ENCODE data around the gene MAPK14. TPM values are rescaled to one million over a fixed set of nuclear protein-coding genes. Genes with fewer than 3 reads are reported as not detected.

The MAPK14 gene
- total RNA-seq, 1 donor from 2014 or later: 67.9 TPM

DNA sequence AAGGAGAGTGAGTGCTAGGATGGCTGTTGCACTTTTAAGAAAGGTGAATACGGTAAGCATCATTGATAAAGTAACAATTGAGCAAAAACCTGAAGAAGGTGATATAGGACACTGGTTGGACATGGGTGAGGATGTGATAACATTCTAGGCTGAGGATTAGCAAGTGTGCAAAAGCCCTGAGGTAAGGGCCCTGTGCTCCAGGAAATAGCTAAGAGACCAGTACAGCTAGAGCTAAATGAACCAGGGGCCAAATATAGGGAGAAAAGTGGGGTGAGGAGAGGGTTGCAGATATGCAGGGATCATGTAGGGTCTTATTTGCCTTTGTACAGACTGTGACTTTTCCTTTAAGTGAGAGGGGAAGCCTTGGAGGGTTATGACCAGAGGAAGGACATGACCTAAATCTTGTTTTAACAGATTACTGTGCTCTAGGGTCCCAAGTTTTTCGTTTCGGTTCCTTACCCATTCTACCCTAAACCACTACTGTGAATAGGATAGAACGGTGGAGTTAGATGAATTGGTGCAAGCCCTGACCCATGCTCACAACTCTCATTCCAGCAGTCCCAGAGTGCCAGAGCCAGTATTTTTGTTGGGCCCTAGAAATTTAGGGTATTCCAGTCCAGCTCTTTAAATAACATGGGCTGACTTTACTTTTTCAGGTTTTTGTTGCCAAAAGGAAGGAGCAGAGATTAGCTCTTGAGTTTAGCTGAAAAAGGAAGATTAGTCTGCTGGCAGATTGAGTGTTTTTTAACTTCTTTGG is 10.7 kb downstream of the MAPK14 start:
- no peak for DNase-seq

DNA sequence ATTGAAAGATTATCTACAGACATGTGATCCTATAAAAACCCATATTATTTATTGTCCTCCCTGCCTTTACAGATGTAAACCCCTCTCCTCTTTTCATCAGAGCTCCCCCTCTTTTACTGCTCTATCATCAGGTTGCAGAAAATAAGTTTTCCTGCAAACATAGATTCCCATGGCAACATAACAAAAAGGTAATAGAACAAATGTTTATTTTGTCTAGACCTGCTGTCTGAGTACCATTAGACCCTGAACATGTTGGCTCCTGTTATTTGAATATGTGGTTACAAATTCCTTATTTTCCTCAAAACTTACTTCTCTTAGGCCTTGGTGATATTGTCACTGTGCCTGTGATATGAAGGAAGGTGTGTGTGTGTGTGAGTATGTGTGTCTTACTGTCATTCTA is 11.5 kb downstream of the MAPK14 start:
- DNase-seq: peak; percentile 45

DNA sequence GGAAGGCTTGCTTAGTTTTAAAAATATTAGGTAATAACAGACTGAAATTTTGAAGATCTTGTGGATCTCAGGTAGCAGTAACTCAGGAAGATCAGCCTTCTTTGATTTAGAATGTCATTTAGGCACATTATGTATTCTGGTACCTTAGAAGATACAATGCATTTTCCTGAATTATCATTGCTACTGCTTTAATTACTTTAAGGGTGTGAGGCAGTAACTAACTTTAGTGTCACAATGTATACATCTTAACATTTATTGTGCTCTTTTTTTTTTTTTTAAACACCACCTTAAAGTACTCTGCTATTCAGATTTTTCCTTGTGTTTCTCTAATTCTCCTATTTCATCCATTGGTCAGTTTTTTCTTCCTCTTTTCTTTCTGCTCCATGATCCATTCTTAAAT is 13.3 kb downstream of the MAPK14 start:
- no peak for DNase-seq

DNA sequence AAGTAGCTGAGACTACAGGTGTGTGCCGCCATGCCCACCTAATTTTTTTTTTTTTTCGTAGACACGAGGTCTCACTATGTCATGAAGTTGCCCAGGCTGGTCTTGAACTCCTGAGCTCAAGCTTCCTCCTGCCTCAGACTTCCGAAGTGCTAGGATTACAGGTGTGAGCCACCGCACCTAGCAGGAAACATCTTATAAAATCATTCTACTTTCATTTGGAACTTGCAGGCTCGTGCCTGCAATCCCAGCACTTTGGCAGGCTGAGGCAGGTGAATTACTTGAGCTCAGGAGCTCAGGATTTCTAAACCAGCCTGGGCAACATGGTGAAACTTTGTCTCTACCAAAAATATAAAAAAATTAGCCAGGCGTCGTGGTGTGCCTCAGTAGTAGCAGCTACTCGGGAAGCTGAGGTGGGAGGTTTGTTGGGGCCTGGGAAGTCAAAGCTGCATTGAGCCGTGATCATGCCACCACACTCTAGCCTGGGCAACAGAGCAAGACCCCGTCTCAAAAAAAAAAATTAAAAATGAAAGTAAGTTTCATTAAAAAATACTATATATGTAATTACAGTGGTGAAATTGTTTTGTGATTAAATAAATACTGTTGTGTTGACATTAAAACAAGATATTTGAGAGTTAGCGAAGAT is 15.1 kb downstream of the MAPK14 start:
- no peak for DNase-seq

DNA sequence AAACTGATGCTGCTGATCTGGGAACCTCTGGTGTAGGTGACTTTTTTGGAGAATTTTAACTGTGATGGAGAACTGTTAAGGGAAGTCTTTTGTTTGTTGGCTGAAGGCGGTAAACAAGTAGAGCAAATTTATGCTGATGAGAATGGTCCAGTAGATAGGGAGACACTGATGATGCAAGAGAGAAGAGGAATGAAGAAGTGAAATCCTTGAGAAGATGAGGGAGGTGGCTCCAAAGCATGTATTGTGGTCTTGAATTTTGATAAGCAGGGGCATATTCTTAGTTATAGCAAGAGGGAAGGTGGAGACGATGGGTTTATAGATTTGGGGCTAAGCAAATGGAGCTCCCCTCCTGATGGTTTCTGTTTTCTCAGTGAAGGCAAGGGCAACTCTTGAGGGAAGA is 22.0 kb downstream of the MAPK14 start:
- no peak for DNase-seq

DNA sequence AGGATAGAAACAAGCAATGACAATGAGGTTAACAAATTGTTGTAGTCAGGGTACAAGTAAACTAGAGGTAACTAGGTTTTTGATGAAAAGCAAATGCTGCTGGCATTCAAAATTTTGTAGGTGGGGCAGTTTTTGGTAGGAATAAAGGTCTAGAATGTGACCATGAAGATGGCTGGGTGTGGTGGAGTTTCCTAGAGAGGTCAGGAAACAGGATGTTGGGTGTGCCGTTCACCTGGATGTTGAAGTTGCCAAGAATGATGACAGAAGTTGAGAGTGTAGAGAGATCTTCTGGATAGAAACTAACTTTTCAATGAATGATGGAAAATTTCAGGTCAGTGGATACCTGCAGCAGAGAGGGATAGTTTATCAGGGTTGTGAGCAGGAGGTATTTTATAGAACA is 22.7 kb downstream of the MAPK14 start:
- no peak for DNase-seq

DNA sequence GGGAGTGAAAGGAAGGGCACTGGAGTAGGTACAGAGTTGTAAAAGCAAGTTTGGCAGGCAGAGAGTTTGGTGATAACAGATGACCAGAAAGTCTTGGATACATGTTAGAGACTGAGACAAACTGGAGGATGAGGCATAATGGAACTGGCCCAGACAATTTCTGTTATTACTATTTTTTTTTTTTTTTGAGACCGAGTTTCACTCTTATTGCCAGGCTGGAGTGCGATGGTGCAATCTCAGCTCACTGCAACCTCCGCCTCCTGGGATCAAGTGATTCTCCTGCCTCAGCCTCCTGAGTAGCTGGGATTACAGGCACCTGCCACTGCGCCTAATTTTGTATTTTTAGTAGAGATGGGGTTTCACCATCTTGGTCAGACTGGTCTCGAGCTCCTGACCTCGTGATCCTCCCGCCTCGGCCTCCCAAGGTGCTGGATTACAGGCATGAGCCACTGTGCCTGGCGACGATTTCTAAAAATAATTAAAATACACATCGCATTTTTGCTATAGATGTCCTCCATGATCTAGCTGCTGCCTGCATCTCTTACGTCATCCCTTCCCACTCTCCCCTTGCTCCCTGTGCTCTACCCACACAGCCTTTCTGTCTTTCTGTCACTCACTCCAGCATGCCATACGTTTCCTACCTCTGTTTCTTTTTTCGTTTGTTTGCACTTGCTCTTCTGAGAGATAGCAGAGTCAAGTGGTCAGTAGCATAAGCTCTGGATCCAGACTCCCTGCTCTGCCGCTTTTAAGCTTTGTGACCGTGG is 23.5 kb downstream of the MAPK14 start:
- DNase-seq: no peak

DNA sequence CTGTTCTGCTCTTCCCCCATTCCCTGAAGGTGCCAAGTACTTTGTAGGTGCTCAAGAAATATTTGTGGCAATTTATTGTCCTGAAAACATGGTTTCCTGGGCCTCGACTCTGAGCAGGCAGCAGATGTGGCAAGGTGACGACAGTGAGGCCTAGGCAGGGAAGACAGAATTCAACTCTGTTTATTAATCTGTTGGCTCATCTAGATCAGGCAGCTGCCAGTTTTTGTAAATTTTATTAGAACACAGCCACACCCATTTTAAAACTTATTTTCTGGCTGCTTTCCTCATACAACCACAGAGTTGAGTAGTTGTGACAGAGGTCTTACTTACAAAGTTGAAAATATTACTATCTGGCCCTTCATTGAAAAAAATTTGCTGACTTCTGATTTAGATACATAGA is 24.5 kb downstream of the MAPK14 start:
- DNase-seq: peak; percentile 53

DNA sequence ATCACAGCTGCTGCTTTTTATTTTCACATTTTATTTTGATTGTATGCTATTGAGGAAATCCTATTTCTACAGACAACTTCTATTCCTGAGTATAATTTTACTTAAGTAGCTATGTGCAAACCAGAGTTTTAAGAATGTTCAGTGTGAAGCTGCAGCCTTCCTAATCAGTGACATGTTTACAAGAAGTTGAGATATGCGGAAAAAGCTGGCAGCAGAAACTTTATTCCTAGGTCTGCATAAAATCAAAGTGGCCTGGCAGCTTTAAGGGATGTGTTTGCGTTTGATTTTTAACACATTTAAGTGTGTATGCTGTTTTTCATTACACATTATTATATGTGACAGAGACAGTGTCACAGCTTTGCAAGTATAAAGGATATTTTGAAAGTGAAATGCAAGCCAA is 26.3 kb downstream of the MAPK14 start:
- no peak for DNase-seq

DNA sequence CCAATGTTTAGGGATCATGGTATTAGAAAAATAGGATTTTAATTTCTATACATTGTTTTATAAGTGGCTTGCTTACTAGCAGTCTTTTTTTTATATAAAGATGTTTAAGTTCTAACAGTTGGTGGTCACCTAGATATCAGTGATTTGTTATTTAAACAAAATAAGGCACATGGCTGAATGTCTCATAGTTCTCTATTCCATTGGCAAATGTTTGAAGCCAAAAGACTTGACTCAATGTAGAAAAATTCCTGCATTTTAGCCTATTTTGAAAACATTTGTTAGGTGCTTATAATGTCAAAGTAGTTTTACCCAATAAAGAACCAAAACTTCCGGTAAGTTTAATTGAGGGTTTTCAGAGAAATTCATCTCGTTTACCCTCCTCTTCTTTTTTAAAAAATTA is 26.8 kb downstream of the MAPK14 start:
- no peak for DNase-seq

DNA sequence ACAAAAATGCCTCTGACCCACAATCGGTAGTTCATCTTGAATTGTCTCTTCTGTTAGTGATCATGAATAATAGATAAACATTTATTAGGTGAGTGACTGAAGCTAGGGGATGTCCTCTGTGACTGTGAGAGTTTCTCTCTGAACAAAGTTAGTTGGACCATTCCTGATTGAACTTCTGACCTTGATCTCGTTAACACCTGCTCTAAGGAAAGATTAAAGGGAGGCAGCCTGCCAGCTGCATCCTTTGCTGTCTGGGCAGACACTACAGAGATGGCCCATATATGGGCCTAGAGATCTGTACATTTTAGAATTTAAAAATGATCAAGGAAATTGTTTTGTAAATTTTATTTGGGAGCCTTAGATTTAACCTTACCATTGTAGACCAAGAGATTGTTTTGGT is 27.3 kb downstream of the MAPK14 start:
- DNase-seq: no peak

DNA sequence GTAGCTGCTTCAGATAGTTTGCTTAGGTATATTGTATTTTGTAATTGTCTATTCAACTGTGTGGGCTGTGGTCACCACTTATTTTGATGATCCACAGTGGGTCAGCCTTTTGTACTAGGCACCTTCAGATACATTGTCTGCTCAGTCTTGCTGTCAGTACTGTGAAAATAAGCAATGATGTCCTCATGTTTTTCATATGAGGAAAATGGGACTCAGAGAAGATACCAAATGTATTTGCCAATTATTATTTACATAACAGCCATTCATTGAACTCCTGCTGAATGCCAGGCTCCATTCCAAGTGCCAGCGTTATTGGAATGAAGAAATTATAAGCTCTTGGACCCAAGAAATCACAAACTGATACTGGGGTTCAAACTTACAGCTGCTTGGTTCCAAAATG is 28.6 kb downstream of the MAPK14 start:
- no peak for DNase-seq

DNA sequence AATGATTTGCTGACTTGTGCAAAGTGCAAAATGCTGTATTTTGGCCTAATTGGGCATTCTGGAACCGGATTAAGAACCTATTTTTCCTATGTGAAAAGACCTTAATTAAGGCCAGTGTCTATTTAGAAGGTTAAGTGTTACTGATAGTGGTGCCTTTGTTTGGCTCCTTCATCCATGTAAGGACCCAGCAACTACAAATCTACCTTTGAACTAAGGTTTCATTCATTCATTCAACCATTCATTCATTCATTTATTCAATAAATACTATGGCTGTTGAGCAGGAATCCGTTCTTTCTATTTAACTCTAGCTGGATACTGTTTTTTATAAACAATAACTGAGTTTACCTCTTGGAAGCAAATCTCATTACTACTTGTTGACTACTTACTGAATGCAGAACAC is 33.6 kb downstream of the MAPK14 start:
- DNase-seq: no peak

DNA sequence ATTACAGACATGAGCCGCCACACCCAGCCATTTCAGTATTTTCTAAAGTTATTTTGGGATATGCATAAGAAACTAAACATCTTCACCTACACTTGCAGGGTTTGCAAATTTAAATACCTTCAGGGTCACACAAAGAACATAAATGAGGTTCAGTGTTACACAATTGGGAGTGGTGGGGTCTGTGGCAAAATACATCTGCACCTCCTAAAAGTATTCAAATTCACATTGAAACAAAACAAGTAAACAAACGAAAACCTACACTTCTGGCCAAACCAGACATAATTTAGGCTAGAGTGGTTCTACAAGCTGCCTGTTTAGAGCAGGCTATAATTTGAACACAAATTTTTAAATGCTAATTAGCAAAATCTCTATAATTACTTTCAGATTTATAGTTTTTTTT is 34.6 kb downstream of the MAPK14 start:
- DNase-seq: no peak

DNA sequence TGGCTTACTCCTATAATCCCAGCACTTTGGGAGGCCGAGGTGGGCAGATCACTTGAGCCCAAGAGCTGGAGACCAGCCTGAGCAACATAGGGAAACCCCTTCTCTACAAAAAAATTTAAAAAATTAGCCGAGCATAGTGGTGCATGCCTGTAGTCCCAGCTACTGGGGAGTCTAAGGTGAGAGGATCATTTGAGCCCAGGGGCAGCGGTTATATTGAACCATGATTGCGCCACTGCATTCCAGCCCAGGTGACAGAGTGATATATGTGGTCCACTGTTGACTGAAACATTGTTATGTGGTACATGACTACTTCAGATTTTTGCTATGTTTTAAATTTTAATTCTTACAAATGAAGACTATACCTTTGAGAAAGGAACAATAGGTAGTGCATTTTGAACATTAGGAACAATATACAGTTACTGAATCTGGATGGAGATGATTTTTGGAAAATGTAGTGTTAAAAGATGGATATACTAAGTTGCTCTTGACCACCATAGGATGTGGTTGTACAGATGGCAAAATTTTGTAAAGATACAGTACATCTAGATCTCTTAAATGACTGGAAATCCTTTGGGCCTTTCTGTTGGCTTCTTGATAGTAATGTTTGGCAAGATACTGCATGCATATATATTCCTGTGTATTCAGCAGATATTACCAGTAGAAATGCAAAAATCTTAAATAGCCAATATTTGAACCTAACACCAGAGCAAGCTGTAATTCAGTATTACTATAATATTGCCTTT is 35.9 kb downstream of the MAPK14 start:
- no peak for DNase-seq

DNA sequence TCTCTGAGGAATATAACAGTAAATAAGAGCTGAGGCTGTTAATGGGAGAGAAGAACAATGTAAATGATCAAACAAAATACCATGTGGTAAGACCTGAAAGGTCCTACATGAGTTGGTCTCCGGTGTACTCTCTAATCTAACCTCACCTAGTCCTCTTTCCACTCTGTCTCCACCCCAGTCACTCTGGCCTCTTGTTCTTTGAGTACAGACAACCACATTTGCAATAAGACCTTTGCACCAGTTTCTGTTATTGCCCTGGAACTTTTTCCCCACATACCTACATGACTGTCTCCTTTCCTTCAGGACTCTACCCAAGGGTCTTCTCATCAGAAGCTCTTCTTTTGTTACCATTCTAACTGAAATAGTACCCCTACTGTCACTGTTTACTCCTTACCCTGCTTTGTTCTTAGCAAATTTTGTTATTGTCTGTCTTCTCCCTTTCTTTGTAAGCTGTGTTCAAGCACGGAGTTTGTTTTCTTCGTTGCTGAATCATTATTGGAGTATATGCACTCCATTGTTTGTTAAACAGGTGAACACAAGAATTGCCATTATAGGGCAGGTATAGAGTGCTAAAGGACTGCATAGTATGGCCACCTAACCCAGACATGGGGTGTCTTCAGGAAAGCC is 37.3 kb downstream of the MAPK14 start:
- no peak for DNase-seq

DNA sequence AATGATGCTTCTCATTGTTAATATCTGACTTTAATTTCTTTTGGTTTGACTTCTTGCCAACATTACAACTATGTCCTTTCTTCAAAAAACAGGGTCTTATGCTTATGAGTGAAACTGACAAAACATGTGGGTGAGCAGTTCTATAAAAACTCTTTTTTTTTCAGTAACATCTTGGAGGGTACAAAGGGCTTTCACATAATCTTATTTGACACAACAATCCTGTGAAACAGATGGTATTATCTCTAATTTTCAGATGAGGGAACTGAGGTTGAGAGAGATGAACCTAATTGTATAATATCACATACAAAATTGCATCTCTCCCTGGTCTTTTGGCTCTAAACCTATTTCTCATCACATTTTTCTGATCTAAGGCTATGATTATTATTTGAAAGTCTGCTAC is 38.3 kb downstream of the MAPK14 start:
- no peak for DNase-seq

DNA sequence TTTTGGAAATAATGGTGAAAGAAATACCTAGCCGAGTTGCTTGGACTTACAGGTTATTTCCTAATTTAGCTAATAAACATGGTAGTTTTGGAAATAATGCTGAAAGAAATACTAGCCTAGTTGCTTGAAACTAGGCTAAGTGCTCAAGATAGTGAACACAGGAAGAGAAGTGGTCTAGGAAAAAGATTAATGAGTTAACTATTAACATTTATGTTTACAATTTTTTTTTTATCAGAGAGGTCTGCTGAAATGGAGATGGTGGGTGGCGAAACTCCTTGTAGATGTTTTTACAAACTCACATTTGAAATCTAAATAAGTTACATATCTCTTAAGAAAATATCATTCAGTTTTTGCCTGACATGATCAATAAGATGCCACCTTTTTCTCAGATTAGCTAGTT is 39.2 kb downstream of the MAPK14 start:
- no peak for DNase-seq

DNA sequence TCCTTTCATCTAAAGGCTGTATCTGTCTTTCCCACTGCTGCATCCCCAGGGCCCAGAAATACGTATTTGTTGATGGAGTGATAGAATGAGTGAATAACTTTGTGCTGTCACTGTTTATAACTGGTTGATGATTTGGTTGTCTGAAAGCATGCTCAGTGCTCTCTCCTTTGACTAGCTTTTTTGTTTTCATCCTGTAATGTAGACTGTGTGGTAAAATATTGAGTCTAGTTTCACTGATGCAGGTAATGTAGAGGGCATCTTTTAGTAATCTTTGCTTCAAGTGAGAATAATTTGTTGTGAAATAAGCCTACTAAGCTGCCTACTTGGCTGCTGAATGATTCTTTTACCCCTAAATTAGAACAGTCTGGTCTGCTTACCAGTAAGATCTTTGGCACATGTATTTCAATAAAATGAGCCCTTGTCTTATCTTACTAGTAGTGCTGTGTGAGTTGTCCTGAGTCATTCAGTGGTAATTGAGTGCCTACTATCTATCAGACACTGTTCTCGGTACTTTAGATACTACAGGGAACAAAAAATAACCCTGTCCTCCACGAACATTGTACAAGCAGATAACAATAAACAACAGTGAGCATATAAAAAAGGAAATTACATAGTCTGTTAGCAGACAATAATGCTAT is 39.9 kb downstream of the MAPK14 start:
- DNase-seq: no peak

DNA sequence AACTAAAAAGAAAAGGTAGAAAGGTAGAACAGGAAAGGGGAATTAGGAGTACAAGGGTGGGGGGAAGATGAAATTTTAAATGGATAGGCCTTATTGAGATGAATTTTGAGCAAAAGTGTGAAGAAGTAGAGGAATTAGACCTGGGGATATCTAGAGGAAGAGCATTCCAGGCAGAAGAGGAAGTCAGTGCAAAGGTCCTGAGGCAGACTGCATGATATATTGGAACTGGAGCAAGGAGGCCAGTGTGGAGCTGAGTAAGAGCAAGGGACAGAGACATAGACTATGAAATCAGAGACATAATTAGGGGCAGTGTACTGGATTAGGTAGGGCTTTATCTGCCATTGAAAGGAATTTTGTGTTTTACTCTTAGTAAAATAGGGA is 40.4 kb downstream of the MAPK14 start:
- DNase-seq: no peak

DNA sequence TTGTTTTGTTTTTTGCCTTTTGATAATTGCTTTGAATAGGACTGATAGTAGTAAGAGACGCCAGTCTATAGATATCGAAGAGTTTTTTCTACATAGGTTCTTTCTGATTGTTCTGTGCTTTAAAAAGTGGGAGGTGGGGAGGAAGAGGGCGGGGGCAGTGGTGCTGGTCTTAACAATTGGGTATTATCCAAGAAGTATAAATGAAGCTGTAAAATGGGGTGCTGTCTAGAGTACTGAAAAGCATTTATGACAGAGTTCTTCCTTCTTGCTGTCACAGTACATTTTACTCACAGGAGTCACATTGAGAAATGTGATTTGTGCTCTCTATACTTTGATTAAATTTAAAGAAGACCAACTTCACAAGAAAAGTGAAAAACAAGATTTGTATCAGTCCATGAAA is 41.0 kb downstream of the MAPK14 start:
- no peak for DNase-seq

DNA sequence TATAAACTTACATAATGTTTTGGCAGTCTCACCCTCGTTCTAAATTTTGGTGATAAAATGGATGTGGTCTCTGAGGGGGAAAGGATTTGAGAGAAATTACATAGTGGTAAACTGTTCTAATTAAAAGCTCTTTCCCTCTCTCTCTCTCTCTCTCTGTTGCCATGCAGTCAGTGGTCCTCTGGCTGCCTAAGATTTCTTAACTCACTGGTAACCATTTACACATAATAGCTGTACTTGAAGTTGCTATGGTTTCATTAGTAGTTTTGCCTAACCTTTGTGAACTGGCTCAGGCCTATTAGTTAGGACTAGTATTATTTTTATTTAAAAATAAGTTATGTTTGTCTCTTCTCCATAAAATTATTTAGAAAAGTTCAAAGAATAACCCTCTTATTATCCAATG is 42.0 kb downstream of the MAPK14 start:
- DNase-seq: no peak
